ENCODE data around the gene NHP2. TPM values are rescaled to one million over a fixed set of nuclear protein-coding genes. Genes with fewer than 3 reads are reported as not detected.

The NHP2 gene
- total RNA-seq, 4 donors from 2014 or later = 157 to 261 (median 241) TPM

GRCh38 chr5:178106556-178107239 is 47.0 kb downstream of the NHP2 start:
- in situ Hi-C loops (cut with MboI; ENCODE audit: low sequenced_read_pairs in 4 of 4) = no loop called here
- Histone ChIP-seq H3K4me3 (no peak overlapping the region), H3K4me1 (no peaks in the 10 kb centered on the region), H3K36me3 (no peaks in the 10 kb centered on the region), H3K27me3 (peaks cover 0 to 8% (median 0%) of the 10 kb centered on the region in 3 donors), H3K27ac (no peak overlapping the region), H3K9me3 (no peaks in the 10 kb centered on the region)
- TF ChIP-seq POLR2A (IDR thresholded peaks at IDR 0.05) (no peak), CTCF (IDR thresholded peaks at IDR 0.05 in 4 of 5, conservative IDR thresholded peaks at IDR 0.05 in 1 of 5) (no peak)
- no peak for ATAC-seq
- intact Hi-C loops (cut with DNase I; ENCODE audit: low total_unique reads) = no loop called here
- DNase-seq = no peak

GRCh38 chr5:178106086-178106485 is 47.6 kb downstream of the NHP2 start:
- ATAC-seq = no peak
- H3K9me3 ChIP-seq = no peaks in the 10 kb centered on the region
- TF ChIP-seq POLR2A (IDR thresholded peaks at IDR 0.05) (no peak), CTCF (IDR thresholded peaks at IDR 0.05 in 4 of 5, conservative IDR thresholded peaks at IDR 0.05 in 1 of 5) (no peak)
- H3K27me3 ChIP-seq = peaks cover 0 to 1% (median 0%) of the 10 kb centered on the region in 3 donors
- H3K4me1 ChIP-seq = no peaks in the 10 kb centered on the region
- intact Hi-C loops (cut with DNase I; ENCODE audit: low total_unique reads) (no loop called here), in situ Hi-C loops (cut with MboI; ENCODE audit: low sequenced_read_pairs in 4 of 4) (no loop called here)
- DNase-seq = no peak
- H3K27ac ChIP-seq = no peak overlapping the region
- no peaks in the 10 kb centered on the region for H3K36me3 ChIP-seq
- no peak overlapping the region for H3K4me3 ChIP-seq

- DNase-seq (no peak), ATAC-seq (no peak)
- Histone ChIP-seq H3K4me3 (no peak overlapping the region), H3K9me3 (no peaks in the 10 kb centered on the region), H3K36me3 (no peaks in the 10 kb centered on the region), H3K27ac (no peak overlapping the region), H3K4me1 (no peaks in the 10 kb centered on the region), H3K27me3 (no peaks in the 10 kb centered on the region)
- in situ Hi-C loops (cut with MboI; ENCODE audit: low sequenced_read_pairs in 4 of 4) = no loop called here
- TF ChIP-seq POLR2A (IDR thresholded peaks at IDR 0.05) = no peak
- TF ChIP-seq CTCF (IDR thresholded peaks at IDR 0.05 in 4 of 5, conservative IDR thresholded peaks at IDR 0.05 in 1 of 5) = no peak
- intact Hi-C loops (cut with DNase I; ENCODE audit: low total_unique reads) = no loop called here
Measured at GRCh38 chr5:178104492-178104891, 49.2 kb downstream of the NHP2 start.

- no peak for TF ChIP-seq CTCF (IDR thresholded peaks at IDR 0.05 in 4 of 5, conservative IDR thresholded peaks at IDR 0.05 in 1 of 5)
- no peak for TF ChIP-seq POLR2A (IDR thresholded peaks at IDR 0.05)
- in situ Hi-C loops (cut with MboI; ENCODE audit: low sequenced_read_pairs in 4 of 4) = no loop called here
- Histone ChIP-seq H3K9me3 (no peaks in the 10 kb centered on the region), H3K27ac (no peak overlapping the region), H3K4me1 (no peaks in the 10 kb centered on the region), H3K4me3 (no peak overlapping the region), H3K27me3 (no peaks in the 10 kb centered on the region), H3K36me3 (no peaks in the 10 kb centered on the region)
- intact Hi-C loops (cut with DNase I; ENCODE audit: low total_unique reads) = no loop called here
- ATAC-seq (no peak), DNase-seq (no peak)
Measured at GRCh38 chr5:178103612-178104011, 50.1 kb downstream of the NHP2 start.

Other genes with a start within 250 kb of the NHP2 start
- gene PROP1, start 157.6 kb downstream of the NHP2 start, total RNA-seq = not detected
- gene N4BP3, start 40.4 kb downstream of the NHP2 start, total RNA-seq = 1 to 10 TPM; 1.6 to 3.2 (median 2.1) TPM
- 10 to 100 TPM; 24.0 to 55.9 (median 44.2) TPM for gene RMND5B, start 22.9 kb downstream of the NHP2 start, total RNA-seq
- gene GMCL2, start 33.5 kb upstream of the NHP2 start, total RNA-seq = not detected
- 100 to 1,000 TPM in 2 of 4 donors, 10 to 100 TPM in 2; 84.2 to 117 (median 106) TPM for gene HNRNPAB, start 50.6 kb upstream of the NHP2 start, total RNA-seq
- gene PHYKPL, start 78.9 kb upstream of the NHP2 start, total RNA-seq = 10 to 100 TPM; 25.0 to 54.6 (median 33.7) TPM